Fibroblast of lung (primary cell): ENCODE data around the gene JUN.

Experiments used
- EZH2 ChIP-seq: IDR thresholded peaks from 2 replicates; pipeline ENCODE4 v1.5.1; 2012; ENCODE audit warnings: low read length, control low read depth, mild to moderate bottlenecking; ENCODE audit errors: missing control alignments
- TF ChIP-seq, protein P1 (sequence below), 2 donors: IDR thresholded peaks in 1 of 2; conservative IDR thresholded peaks in 1 of 2; 1 replicate in 1 of 2; 2 replicates in 1 of 2; pipeline ENCODE4 v1.5.1; 2011 to 2012; ENCODE audit warnings: low read length in 2 of 2, control low read depth in 1 of 2, inconsistent platforms in 1 of 2, low read depth in 1 of 2, mild to moderate bottlenecking in 1 of 2

DNA sequence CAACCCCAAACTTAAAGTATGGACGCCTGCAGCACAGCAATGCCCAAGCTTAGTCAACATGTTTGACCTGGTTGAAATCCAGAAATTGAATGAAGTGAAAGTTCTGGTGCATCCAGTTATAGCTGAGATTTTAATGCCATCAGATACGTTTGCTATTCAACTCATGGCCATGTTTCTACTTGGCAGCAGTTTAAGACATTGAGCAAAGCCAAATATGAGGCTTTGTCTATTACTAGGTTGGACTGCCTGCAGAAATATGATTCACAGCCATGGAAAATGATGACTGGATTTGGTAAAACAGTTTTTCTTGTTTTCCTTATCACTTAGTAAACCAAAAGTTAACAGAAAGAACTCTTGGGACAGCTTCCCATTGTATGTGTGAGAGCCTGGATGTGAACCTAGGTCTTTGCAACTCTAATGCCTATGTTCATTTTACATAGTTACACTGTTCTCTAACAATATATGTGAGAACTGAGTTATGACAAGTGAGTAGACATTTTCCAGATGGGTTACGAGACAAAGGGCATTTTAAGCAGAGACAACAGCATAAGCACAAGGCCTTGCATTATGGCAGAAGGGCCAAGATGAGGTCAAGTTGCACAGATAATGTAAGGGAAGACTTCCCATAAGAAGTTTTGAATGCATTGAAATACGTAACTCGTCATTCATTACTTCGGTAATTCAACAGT, 51.6 kb downstream of the JUN start:
- TF ChIP-seq EZH2: no peak
- TF ChIP-seq, protein P1, sequence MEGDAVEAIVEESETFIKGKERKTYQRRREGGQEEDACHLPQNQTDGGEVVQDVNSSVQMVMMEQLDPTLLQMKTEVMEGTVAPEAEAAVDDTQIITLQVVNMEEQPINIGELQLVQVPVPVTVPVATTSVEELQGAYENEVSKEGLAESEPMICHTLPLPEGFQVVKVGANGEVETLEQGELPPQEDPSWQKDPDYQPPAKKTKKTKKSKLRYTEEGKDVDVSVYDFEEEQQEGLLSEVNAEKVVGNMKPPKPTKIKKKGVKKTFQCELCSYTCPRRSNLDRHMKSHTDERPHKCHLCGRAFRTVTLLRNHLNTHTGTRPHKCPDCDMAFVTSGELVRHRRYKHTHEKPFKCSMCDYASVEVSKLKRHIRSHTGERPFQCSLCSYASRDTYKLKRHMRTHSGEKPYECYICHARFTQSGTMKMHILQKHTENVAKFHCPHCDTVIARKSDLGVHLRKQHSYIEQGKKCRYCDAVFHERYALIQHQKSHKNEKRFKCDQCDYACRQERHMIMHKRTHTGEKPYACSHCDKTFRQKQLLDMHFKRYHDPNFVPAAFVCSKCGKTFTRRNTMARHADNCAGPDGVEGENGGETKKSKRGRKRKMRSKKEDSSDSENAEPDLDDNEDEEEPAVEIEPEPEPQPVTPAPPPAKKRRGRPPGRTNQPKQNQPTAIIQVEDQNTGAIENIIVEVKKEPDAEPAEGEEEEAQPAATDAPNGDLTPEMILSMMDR (conservative IDR thresholded peaks at IDR 0.05 in 1 of 2, IDR thresholded peaks at IDR 0.05 in 1 of 2; ENCODE audit: low read depth in 1 of 2, low read length in 2 of 2): no peak
